OCI-LY3 (cell line): ENCODE results near the gene RBM6.

Experiments
- EZH2phosphoT487 ChIP-seq: fragments of 200-600 bp; shearing (Covaris generic); IDR thresholded peaks from 2 replicates; pipeline ENCODE4 v1.6.1; 2018; ENCODE audit warnings: antibody characterized with exemption, mixed run types, low read depth
- TF ChIP-seq, protein P1 (sequence below): fragments of 200-600, 300-600 bp; sonication (generic); IDR thresholded peaks from 2 replicates; pipeline ENCODE4 v1.5.1; 2014; ENCODE audit warnings: antibody characterized with exemption, low read length, low read depth

- TF ChIP-seq, protein P1, sequence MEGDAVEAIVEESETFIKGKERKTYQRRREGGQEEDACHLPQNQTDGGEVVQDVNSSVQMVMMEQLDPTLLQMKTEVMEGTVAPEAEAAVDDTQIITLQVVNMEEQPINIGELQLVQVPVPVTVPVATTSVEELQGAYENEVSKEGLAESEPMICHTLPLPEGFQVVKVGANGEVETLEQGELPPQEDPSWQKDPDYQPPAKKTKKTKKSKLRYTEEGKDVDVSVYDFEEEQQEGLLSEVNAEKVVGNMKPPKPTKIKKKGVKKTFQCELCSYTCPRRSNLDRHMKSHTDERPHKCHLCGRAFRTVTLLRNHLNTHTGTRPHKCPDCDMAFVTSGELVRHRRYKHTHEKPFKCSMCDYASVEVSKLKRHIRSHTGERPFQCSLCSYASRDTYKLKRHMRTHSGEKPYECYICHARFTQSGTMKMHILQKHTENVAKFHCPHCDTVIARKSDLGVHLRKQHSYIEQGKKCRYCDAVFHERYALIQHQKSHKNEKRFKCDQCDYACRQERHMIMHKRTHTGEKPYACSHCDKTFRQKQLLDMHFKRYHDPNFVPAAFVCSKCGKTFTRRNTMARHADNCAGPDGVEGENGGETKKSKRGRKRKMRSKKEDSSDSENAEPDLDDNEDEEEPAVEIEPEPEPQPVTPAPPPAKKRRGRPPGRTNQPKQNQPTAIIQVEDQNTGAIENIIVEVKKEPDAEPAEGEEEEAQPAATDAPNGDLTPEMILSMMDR = no peak
- no peak for TF ChIP-seq EZH2phosphoT487
These were observed 38.3 kb upstream of the RBM6 start for GRCh38 chr3:49901366-49902339.
